B cell (primary cell): ENCODE data around the gene TMEM256. TPM values are rescaled to one million over a fixed set of nuclear protein-coding genes. Genes with fewer than 3 reads are reported as not detected.

Source experiments
- ATAC-seq: fragments of 200-7000 bp; cut with Tn5 transposase; one replicate; pipeline ENCODE4 v1.10.0; 2021; ENCODE audit warnings: low read depth, mild to moderate bottlenecking, moderate number of reproducible peaks, moderate library complexity
- CTCF ChIA-PET: fragments of 350-600 bp; sonication (Branson Sonifier 250); formaldehyde crosslinking; loops from one replicate; lab custom pipeline; 2021; ENCODE audit warnings: antibody characterized with exemption, inconsistent platforms; lab: Charles Lee
- POLR2A ChIA-PET: fragments of 350-600 bp; sonication (Branson Sonifier 250); formaldehyde crosslinking; loops from one replicate; lab custom pipeline; 2021; ENCODE audit warnings: antibody characterized with exemption; lab: Charles Lee
- DNase-seq: peaks from one replicate; pipeline ENCODE4 v3.0.0; 2013
- H2AFZ ChIP-seq: 2 replicates; pipeline ENCODE4 v1.6.1; 2012; ENCODE audit warnings: mild to moderate bottlenecking, low read depth, low read length; ENCODE audit not compliant: insufficient read depth, poor library complexity, severe bottlenecking
- H3K27ac ChIP-seq, 2 donors: 1 replicate in 1 of 2; 2 replicates in 1 of 2; pipeline ENCODE4 v1.5.1; 2012 to 2013; ENCODE audit warnings: low read length in 2 of 2, mild to moderate bottlenecking in 2 of 2, moderate library complexity in 1 of 2
- H3K27me3 ChIP-seq, 4 experiments: fragments of 200-600 bp in 1 of 4; sonication (generic) in 1 of 4; replicated peaks in 1 of 4; 1 replicate in 2 of 4; 2 replicates in 2 of 4; pipeline versions ENCODE4 v1.6.1 to v1.7.0; 2013 to 2016; ENCODE audit warnings: low read length in 3 of 4, mild to moderate bottlenecking in 2 of 4, mixed read lengths in 1 of 4, moderate library complexity in 1 of 4; ENCODE audit not compliant: insufficient read depth in 4 of 4, control insufficient read depth in 3 of 4; ENCODE audit errors: control extremely low read depth in 1 of 4
- H3K36me3 ChIP-seq, 2 experiments: replicated peaks in 1 of 2; 1 replicate in 1 of 2; 2 replicates in 1 of 2; pipeline versions ENCODE4 v1.6.1 to v1.7.1; 2013; ENCODE audit warnings: low read length in 1 of 2; ENCODE audit not compliant: insufficient read depth in 2 of 2, control insufficient read depth in 1 of 2; ENCODE audit errors: control extremely low read depth in 1 of 2, extremely low read depth in 1 of 2
- H3K4me1 ChIP-seq, 2 donors: fragments of 200-600 bp in 1 of 2; sonication (generic) in 1 of 2; 1 replicate in 1 of 2; 2 replicates in 1 of 2; pipeline versions ENCODE4 v1.5.1 to v1.6.1; 2013 to 2017; ENCODE audit warnings: low read length in 2 of 2; ENCODE audit not compliant: control insufficient read depth in 2 of 2, insufficient read depth in 2 of 2
- H3K4me2 ChIP-seq: replicated peaks from 2 replicates; pipeline ENCODE3; 2012; ENCODE audit warnings: mild to moderate bottlenecking, low read depth, low read length; ENCODE audit not compliant: poor library complexity, severe bottlenecking
- H3K4me3 ChIP-seq, 5 experiments: fragments of 200-600 bp in 1 of 5; sonication (generic) in 1 of 5; 1 replicate in 3 of 5; 2 replicates in 2 of 5; pipeline versions ENCODE4 v1.5.1 to v1.7.0; 2011 to 2016; ENCODE audit warnings: low read length in 4 of 5, mild to moderate bottlenecking in 4 of 5, low read depth in 2 of 5, control low read depth in 1 of 5, moderate library complexity in 1 of 5; ENCODE audit not compliant: insufficient read depth in 1 of 5; ENCODE audit errors: control extremely low read depth in 1 of 5, extremely low read depth in 1 of 5
- H3K79me2 ChIP-seq: fragments of 200-600 bp; sonication (generic); one replicate; pipeline ENCODE4 v1.6.0; 2016; ENCODE audit warnings: low read length; ENCODE audit not compliant: control insufficient read depth, insufficient read depth
- H3K9ac ChIP-seq: fragments of 200-600 bp; sonication (generic); 2 replicates; pipeline ENCODE4 v1.6.1; 2017; ENCODE audit warnings: mild to moderate bottlenecking, low read length, moderate library complexity
- H3K9me3 ChIP-seq, 3 donors: one replicate each; pipeline versions ENCODE4 v1.6.1 to v1.7.1; 2013; ENCODE audit warnings: low read length in 2 of 3; ENCODE audit not compliant: control insufficient read depth in 2 of 3, insufficient read depth in 1 of 3; ENCODE audit errors: control extremely low read depth in 1 of 3
- H4K20me1 ChIP-seq: 2 replicates; pipeline ENCODE4 v1.6.0; 2012; ENCODE audit warnings: mild to moderate bottlenecking, low read length; ENCODE audit not compliant: insufficient read depth, control insufficient read depth, poor library complexity, severe bottlenecking
- H3K27ac Mint-ChIP-seq: one replicate; pipeline ENCODE4 v1.8.0; 2021; ENCODE audit warnings: mixed read lengths
- H3K27me3 Mint-ChIP-seq: one replicate; pipeline ENCODE4 v1.8.0; 2021; ENCODE audit warnings: mixed read lengths
- H3K4me1 Mint-ChIP-seq: one replicate; pipeline ENCODE4 v1.8.0; 2021; ENCODE audit warnings: mixed read lengths
- H3K4me3 Mint-ChIP-seq: one replicate; pipeline ENCODE4 v1.8.0; 2021; ENCODE audit warnings: mixed read lengths
- H3K9me3 Mint-ChIP-seq: one replicate; pipeline ENCODE4 v1.8.0; 2022; ENCODE audit warnings: mixed read lengths; ENCODE audit not compliant: insufficient read depth
- CTCF ChIP-seq: fragments of 200-600 bp; IDR thresholded peaks from one replicate; pipeline ENCODE4 v1.8.0; 2022; ENCODE audit warnings: antibody characterized with exemption, mild to moderate bottlenecking
- EZH2 ChIP-seq: IDR thresholded peaks from 2 replicates; pipeline ENCODE4 v1.6.1; 2012; ENCODE audit warnings: borderline replicate concordance, low read depth, mild to moderate bottlenecking, moderate library complexity, low read length; ENCODE audit not compliant: insufficient read depth, poor library complexity, severe bottlenecking
- WGBS: methylation state at CpG from one replicate; pipeline ENCODE4 v1.1.5; 2013; ENCODE audit warnings: missing lambda C conversion rate; ENCODE audit not compliant: insufficient coverage; 5-methylcytosine and 5-hydroxymethylcytosine counted together
- intact Hi-C: fragments of 100-400 bp; cut with micrococcal nuclease; formaldehyde crosslinking; loops from one replicate; pipeline ENCODE4 v1.10.0; 2022
- polyA minus RNA-seq: library from RNA; depleted of rRNA, polyadenylated mRNA; stranded (reverse); fragments of >200 nt; gene quantifications from 2 replicates; pipeline ENCODE4 v1.2.3, GENCODE V29; 2012
- polyA plus RNA-seq: library from polyadenylated mRNA; depleted of rRNA; stranded (reverse); fragments of >200 nt; gene quantifications from 2 replicates; pipeline ENCODE4 v1.2.3, GENCODE V29; 2012
- total RNA-seq, 2 donors: library from RNA; stranded (reverse); fragments of 120-200 nt in 1 of 2; gene quantifications; 1 replicate in 1 of 2; 2 replicates in 1 of 2; pipeline versions ENCODE4 v1.2.3 to v1.2.4, GENCODE V29; 2013 to 2022

TMEM256 gene
- total RNA-seq (64.5 and 67.8 TPM in 2 replicates), polyA plus RNA-seq (29.2 and 65.4 TPM in 2 replicates), polyA minus RNA-seq (74.6 and 89.5 TPM in 2 replicates)
- 79.7 TPM for total RNA-seq (2013)

GRCh38 chr17:7403977-7404736 is at the start of gene TMEM256:
Gene TMEM256 (minus strand): TSS chr17:7404097. CDS start chr17:7404084, 13 bp downstream.
- H3K9ac ChIP-seq = peak within 1 kb of the TSS; percentile 76
- no peaks in the 10 kb centered on the region for H3K36me3 ChIP-seq
- H3K9me3 ChIP-seq = peaks cover 0 to 4% (median 0%) of the 10 kb centered on the region in 3 donors
- H3K27me3 Mint-ChIP-seq = peaks cover 17% of the 10 kb centered on the region
- peak within 1 kb of the TSS; percentile 87 for H2AFZ ChIP-seq
- peak within 1 kb of the TSS; percentile 94 for H3K27ac Mint-ChIP-seq
- peaks cover 17 to 20% of the 10 kb centered on the region in 2 donors for H3K4me1 ChIP-seq
- DNase-seq (peak; percentile 98), ATAC-seq (peak; percentile 87)
- no peak for TF ChIP-seq CTCF
- TF ChIP-seq EZH2 = no peak
- intact Hi-C loops = loop anchor here (1.0 to 5.0 kb wide), 11 partner anchors 10 to 189 kb away; partner anchors contain the start of genes EIF5A, KCTD11, NEURL4 and PLSCR3
- H3K9me3 Mint-ChIP-seq = no peaks in the 10 kb centered on the region
- H3K4me1 Mint-ChIP-seq = peaks cover 22% of the 10 kb centered on the region
- ChIA-PET CTCF (interaction anchor here (0.5 to 1.8 kb wide), 8 partner anchors 19 to 75 kb away, joined by 3 to 10 read pairs (median 4); partner anchors contain the start of gene TMEM102), POLR2A (interaction anchor here (0.6 to 2.0 kb wide), 20 partner anchors 9 to 282 kb away, joined by 3 to 17 read pairs (median 6); partner anchors contain the start of genes ACADVL, ACAP1, DLG4 and MPDU1)
- peaks cover 6% of the 10 kb centered on the region for H3K79me2 ChIP-seq
- H4K20me1 ChIP-seq = no peaks in the 10 kb centered on the region
- H3K4me3 ChIP-seq = peak within 1 kb of the TSS; percentile 57 to 95 (median 82)
- under 1% methylated on average over 41 of the region's 49 CpGs for WGBS
- H3K27me3 ChIP-seq = peaks cover 0 to 27% (median 4%) of the 10 kb centered on the region in 4 experiments
- H3K4me3 Mint-ChIP-seq = peak within 1 kb of the TSS; percentile 98
- peak within 1 kb of the TSS; percentile 45 to 59 for H3K27ac ChIP-seq
- peak within 1 kb of the TSS; percentile 94 for H3K4me2 ChIP-seq

- H2AFZ ChIP-seq = no peak overlapping the region
- Mint-ChIP-seq H3K27me3 (peaks cover 43% of the 10 kb centered on the region), H3K9me3 (no peaks in the 10 kb centered on the region), H3K4me1 (peaks cover 22% of the 10 kb centered on the region), H3K27ac (no peak overlapping the region), H3K4me3 (no peak overlapping the region)
- DNase-seq (no peak), ATAC-seq (no peak)
- H3K9ac ChIP-seq = no peak overlapping the region
- H4K20me1 ChIP-seq = no peaks in the 10 kb centered on the region
- no peak overlapping the region for H3K4me2 ChIP-seq
- H3K27ac ChIP-seq = no peak overlapping the region
- TF ChIP-seq EZH2 (no peak), CTCF (no peak)
- intact Hi-C loops = no loop called here
- H3K27me3 ChIP-seq = peaks cover 0 to 43% (median 35%) of the 10 kb centered on the region in 4 experiments
- ChIA-PET CTCF (interaction anchor here (0.6 to 0.7 kb wide), 2 partner anchors 77 to 214 kb away, joined by 3 read pairs; partner anchors contain the start of gene DVL2), POLR2A (no interaction called here)
- H3K79me2 ChIP-seq = no peaks in the 10 kb centered on the region
- WGBS = no CpG with 5 or more reads among the region's 7 CpGs
- H3K4me3 ChIP-seq = no peak overlapping the region
- H3K9me3 ChIP-seq = peaks cover 0 to 15% (median 0%) of the 10 kb centered on the region in 3 donors
- peaks cover 23 to 27% of the 10 kb centered on the region in 2 donors for H3K4me1 ChIP-seq
- no peaks in the 10 kb centered on the region for H3K36me3 ChIP-seq
Measured at GRCh38 chr17:7448461-7448860, 44.6 kb upstream of the TMEM256 start.
